ENCODE measurements around the gene NFIX. TPM values are rescaled to one million over a fixed set of nuclear protein-coding genes. Genes with fewer than 3 reads are reported as not detected.

The NFIX gene
- total and polyA plus RNA-seq, 2 of the 13 experiments (the other 11 are each of a cell fraction or from before 2014, with no cell fraction given) = 3.4 to 5.4 TPM

DNA sequence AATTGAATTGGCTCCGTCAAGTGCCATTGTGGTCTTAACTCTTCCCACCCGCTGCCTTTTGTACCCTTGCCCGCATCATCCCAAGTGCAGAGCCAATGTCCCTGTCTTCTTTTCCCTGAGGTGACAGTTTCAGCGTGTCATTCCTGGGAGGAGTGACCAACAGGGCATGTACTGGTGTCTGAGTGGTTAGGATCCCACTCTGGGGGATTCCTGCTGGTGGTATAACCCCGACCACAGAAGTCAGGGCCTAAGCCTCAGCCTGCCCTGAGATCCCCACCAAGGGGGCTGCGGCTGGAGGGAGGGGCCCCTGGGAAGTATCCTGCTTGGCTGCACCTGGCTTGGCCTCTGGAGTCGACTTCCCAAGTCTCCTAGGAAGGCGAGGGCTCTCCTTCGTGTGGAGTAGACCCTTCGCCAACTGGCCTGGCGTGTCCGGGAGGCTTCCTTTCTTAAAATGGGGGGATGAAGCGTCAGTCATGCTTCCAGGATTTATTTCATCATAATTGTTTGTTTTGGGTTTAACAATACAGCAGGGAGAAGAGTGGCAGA, 40.6 kb downstream of the NFIX start (continued):
- TF ChIP-seq ZNF280B (CRISPR knock-in tag; IDR thresholded peaks at IDR 0.05; ENCODE audit: borderline replicate concordance) = no peak
- TF ChIP-seq, protein P1, sequence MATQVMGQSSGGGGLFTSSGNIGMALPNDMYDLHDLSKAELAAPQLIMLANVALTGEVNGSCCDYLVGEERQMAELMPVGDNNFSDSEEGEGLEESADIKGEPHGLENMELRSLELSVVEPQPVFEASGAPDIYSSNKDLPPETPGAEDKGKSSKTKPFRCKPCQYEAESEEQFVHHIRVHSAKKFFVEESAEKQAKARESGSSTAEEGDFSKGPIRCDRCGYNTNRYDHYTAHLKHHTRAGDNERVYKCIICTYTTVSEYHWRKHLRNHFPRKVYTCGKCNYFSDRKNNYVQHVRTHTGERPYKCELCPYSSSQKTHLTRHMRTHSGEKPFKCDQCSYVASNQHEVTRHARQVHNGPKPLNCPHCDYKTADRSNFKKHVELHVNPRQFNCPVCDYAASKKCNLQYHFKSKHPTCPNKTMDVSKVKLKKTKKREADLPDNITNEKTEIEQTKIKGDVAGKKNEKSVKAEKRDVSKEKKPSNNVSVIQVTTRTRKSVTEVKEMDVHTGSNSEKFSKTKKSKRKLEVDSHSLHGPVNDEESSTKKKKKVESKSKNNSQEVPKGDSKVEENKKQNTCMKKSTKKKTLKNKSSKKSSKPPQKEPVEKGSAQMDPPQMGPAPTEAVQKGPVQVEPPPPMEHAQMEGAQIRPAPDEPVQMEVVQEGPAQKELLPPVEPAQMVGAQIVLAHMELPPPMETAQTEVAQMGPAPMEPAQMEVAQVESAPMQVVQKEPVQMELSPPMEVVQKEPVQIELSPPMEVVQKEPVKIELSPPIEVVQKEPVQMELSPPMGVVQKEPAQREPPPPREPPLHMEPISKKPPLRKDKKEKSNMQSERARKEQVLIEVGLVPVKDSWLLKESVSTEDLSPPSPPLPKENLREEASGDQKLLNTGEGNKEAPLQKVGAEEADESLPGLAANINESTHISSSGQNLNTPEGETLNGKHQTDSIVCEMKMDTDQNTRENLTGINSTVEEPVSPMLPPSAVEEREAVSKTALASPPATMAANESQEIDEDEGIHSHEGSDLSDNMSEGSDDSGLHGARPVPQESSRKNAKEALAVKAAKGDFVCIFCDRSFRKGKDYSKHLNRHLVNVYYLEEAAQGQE (IDR thresholded peaks at IDR 0.05; ENCODE audit: borderline replicate concordance in 1 of 2, low read depth in 1 of 2, low read length in 2 of 2) = no peak
- TF ChIP-seq ZNF414 (CRISPR knock-in tag; IDR thresholded peaks at IDR 0.05) = no peak
- no peak for TF ChIP-seq GATAD2A (CRISPR knock-in tag; IDR thresholded peaks at IDR 0.05)
- TF ChIP-seq ZNF780A (CRISPR knock-in tag; IDR thresholded peaks at IDR 0.05) = no peak
- no peak for TF ChIP-seq ZNF382 (CRISPR knock-in tag; IDR thresholded peaks at IDR 0.05; ENCODE audit: borderline replicate concordance)
- no peak for TF ChIP-seq ZNF235 (CRISPR knock-in tag; IDR thresholded peaks at IDR 0.05; ENCODE audit: borderline replicate concordance)
- no peak for TF ChIP-seq ZNF33B (CRISPR knock-in tag; IDR thresholded peaks at IDR 0.05)
- no peak for TF ChIP-seq SYNCRIP (IDR thresholded peaks at IDR 0.05; ENCODE audit: insufficient read depth, low read depth, low read length)
- TF ChIP-seq, protein P2, sequence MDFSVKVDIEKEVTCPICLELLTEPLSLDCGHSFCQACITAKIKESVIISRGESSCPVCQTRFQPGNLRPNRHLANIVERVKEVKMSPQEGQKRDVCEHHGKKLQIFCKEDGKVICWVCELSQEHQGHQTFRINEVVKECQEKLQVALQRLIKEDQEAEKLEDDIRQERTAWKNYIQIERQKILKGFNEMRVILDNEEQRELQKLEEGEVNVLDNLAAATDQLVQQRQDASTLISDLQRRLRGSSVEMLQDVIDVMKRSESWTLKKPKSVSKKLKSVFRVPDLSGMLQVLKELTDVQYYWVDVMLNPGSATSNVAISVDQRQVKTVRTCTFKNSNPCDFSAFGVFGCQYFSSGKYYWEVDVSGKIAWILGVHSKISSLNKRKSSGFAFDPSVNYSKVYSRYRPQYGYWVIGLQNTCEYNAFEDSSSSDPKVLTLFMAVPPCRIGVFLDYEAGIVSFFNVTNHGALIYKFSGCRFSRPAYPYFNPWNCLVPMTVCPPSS (IDR thresholded peaks at IDR 0.05) = no peak
- TF ChIP-seq ZNF790 (CRISPR knock-in tag; IDR thresholded peaks at IDR 0.05; ENCODE audit: borderline replicate concordance) = no peak
